Activated CD4-positive, alpha-beta T cell treated with anti-CD3 and anti-CD28 coated beads, Interleukin-2, amount 10 ng/mL, durations not matched to agents 24 days and 14 days (primary cell): ENCODE data around the gene TMEM91. TPM values are rescaled to one million over a fixed set of nuclear protein-coding genes. Genes with fewer than 3 reads are reported as not detected.
"Not testable (repeated sequence)": the region's sequence is repeated elsewhere in the genome, so short reads cannot be mapped to it uniquely, and the experiment has no call there.

Experiments
- DNase-seq: peaks from one replicate; pipeline ENCODE4 v3.0.0; 2022
- H3K27ac Mint-ChIP-seq: one replicate; pipeline ENCODE4 v1.8.0; 2022; ENCODE audit warnings: mild to moderate bottlenecking, mixed read lengths
- H3K27me3 Mint-ChIP-seq: one replicate; pipeline ENCODE4 v1.8.0; 2022; ENCODE audit warnings: mixed read lengths
- H3K36me3 Mint-ChIP-seq: one replicate; pipeline ENCODE4 v1.8.0; 2022; ENCODE audit warnings: low read depth, mild to moderate bottlenecking, mixed read lengths
- H3K4me1 Mint-ChIP-seq: one replicate; pipeline ENCODE4 v1.8.0; 2021; ENCODE audit warnings: mixed read lengths
- H3K4me3 Mint-ChIP-seq: one replicate; pipeline ENCODE4 v1.8.0; 2022; ENCODE audit warnings: mild to moderate bottlenecking, moderate library complexity, mixed read lengths
- H3K9me3 Mint-ChIP-seq: one replicate; pipeline ENCODE4 v1.8.0; 2021; ENCODE audit warnings: mixed read lengths
- intact Hi-C: fragments of 100-400 bp; cut with micrococcal nuclease; formaldehyde crosslinking; loops from one replicate; pipeline ENCODE4 v1.15.1; 2023
- total RNA-seq: library from RNA; stranded (reverse); gene quantifications from 2 replicates; pipeline ENCODE4 v1.2.3, GENCODE V29; 2022

TMEM91 gene
- total RNA-seq, 1 donor from 2014 or later = 5.8 TPM

DNA sequence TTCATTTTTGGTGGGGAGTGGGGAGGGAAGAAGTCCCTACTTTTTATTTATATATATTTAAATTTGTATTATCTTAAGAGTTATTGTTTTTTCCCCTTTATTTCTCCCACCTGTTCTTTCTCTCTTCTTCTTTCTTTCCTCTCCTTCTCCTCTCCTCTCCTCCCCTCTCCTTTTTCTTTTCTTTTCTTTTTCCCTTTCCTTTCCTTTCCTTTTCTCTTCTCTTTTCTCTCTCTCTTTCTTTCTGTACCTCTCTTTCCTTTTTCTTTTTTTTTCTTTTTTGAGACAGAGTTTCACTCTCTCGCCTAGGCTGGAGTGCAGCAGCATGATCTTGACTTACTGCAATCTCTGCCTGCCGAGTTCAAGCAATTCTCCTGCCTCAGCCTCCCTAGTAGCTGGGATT lies 23.2 kb downstream of the TMEM91 start:
- intact Hi-C loops = loop anchor here (5.0 kb wide), 1 partner anchor 787 kb away; no protein-coding TSS in a partner anchor
- DNase-seq = no peak
- H3K4me1 Mint-ChIP-seq = peaks cover 39% of the 10 kb centered on the region
- no peaks in the 10 kb centered on the region for H3K27me3 Mint-ChIP-seq
- no peaks in the 10 kb centered on the region for H3K9me3 Mint-ChIP-seq
- peaks cover 15% of the 10 kb centered on the region for H3K36me3 Mint-ChIP-seq
- H3K27ac Mint-ChIP-seq = peak overlapping the region; percentile 53
- H3K4me3 Mint-ChIP-seq = peak overlapping the region; percentile 68

DNA sequence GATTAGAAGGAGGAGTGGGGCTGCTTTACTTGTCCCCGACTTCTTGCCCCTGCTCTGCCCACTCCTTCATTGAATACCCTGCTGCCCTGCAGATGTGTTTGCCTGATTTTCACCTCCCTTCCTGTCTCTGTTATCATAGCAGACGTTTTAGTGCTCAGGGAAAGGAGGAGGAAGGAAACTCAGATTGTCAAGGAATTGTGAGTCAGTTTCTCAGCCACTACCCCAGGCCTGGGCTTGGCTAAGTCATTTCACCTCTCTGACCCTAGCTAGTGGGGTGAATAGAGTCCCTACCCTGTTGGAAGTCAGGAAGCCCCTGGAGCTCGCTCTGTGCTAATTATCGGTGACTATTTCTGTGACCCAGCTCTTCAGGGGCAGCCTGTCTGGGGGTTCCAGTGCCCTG lies 25.1 kb downstream of the TMEM91 start:
- Mint-ChIP-seq H3K4me1 (peaks cover 29% of the 10 kb centered on the region), H3K27me3 (no peaks in the 10 kb centered on the region), H3K36me3 (peaks cover 6% of the 10 kb centered on the region), H3K27ac (no peak overlapping the region), H3K9me3 (no peaks in the 10 kb centered on the region), H3K4me3 (no peak overlapping the region)
- intact Hi-C loops = no loop called here
- DNase-seq = no peak

DNA sequence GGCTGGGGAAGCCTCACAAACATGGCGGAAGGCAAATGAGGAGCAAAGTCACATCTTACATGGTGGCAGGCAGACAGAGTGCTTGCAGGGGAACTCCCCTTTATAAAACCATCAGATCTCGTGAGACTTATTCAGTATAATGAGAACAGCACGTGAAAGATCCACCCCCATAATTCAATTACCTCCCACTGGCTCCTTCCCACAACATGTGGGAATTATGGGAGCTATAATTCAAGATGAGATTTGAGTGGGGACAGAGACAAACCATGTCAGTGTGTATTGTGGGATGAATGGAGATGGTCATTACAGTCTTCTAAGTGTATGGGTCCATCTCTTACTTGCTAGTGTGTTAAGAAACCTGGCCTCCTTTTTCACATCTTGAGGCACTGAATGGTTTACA lies 25.7 kb downstream of the TMEM91 start:
- Mint-ChIP-seq H3K36me3 (peaks cover 5% of the 10 kb centered on the region), H3K4me3 (no peak overlapping the region), H3K9me3 (no peaks in the 10 kb centered on the region), H3K27me3 (no peaks in the 10 kb centered on the region), H3K4me1 (peaks cover 28% of the 10 kb centered on the region), H3K27ac (no peak overlapping the region)
- intact Hi-C loops = no loop called here
- no peak for DNase-seq

DNA sequence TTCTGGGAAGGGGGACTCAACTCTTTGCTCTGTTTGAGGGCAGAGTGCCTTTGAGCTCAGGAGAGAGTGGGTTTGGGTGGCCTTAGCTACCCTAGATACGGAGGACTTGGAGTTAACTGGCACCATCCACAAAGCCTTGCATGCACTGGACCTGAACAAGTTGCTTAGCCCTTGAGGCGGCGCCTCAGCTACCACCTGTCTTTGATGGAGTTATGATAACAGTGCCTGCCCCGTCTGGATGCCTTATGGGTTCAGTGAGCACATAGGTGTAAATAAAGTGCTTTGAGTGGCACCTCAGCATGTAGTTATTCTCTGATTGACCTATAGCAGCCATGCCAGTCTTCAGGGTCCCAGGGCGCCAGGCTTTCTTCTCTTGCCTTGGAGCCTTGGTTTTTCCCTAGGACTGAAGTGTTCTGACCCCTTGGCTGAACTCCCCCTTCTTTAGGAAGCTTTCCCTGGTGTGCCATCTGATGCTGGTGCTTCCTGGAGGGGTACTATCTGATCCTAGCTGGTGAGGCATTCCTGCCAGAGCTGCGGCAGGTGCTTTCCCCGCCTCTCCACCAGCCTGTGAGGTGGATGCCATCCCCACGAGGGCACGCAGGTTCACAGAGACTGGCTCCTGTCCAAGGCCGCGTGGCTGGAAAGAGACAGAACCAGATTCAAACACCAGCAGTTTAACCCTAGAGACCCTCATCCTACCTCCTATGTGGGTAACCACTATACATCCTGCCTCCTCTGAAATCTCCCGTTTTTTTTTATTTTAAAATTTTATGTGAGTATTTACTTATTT lies 27.0 kb downstream of the TMEM91 start:
- no peak overlapping the region for H3K4me3 Mint-ChIP-seq
- intact Hi-C loops = no loop called here
- no peak overlapping the region for H3K27ac Mint-ChIP-seq
- H3K27me3 Mint-ChIP-seq = no peaks in the 10 kb centered on the region
- DNase-seq = no peak
- peaks cover 15% of the 10 kb centered on the region for H3K4me1 Mint-ChIP-seq
- H3K9me3 Mint-ChIP-seq = no peaks in the 10 kb centered on the region
- H3K36me3 Mint-ChIP-seq = no peaks in the 10 kb centered on the region

DNA sequence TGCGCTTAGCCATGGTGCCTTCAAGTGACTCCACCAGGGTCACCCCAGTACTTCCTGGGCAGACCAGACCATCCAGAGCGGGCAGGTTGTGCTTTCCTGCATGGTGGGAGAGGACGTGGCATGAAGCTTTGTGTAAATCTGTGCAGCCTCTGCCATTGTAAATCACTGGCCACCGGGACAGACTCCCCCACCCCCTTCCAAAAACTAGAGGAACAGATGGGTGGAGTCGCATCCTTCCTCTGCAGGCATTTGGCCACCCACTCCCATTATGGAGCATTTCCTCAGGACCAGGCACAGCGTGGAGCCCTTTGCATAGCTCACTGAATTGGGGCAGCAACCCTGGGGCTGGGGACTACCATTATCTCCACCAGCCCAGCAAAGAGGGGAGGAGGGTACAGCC lies 29.4 kb downstream of the TMEM91 start:
- Mint-ChIP-seq H3K4me1 (peaks cover 9% of the 10 kb centered on the region), H3K27me3 (no peaks in the 10 kb centered on the region), H3K27ac (no peak overlapping the region), H3K36me3 (no peaks in the 10 kb centered on the region), H3K9me3 (no peaks in the 10 kb centered on the region), H3K4me3 (no peak overlapping the region)
- no peak for DNase-seq
- intact Hi-C loops = no loop called here

DNA sequence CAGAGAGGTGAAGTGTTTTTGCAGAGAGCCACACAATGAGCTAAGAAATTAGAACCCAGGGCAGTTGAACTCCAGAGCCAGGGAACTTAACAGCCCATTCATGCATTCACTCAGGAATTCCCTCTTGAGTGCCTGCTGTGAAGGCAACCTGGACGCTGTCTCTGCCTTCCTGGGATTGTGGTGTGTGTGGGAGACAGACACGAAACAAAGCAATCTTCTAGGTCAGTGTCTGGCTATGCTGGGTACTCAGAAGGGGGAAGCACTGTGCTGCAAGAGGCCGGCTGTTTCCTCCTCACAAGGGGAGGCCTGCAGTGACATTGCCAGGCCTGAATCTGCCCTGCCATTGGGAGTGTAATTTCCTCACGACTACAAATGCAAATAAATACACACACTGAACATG lies 30.9 kb downstream of the TMEM91 start:
- Mint-ChIP-seq H3K9me3 (no peaks in the 10 kb centered on the region), H3K4me3 (no peak overlapping the region), H3K27me3 (no peaks in the 10 kb centered on the region), H3K36me3 (peaks cover 3% of the 10 kb centered on the region), H3K27ac (no peak overlapping the region), H3K4me1 (peaks cover 5% of the 10 kb centered on the region)
- intact Hi-C loops = no loop called here
- no peak for DNase-seq

DNA sequence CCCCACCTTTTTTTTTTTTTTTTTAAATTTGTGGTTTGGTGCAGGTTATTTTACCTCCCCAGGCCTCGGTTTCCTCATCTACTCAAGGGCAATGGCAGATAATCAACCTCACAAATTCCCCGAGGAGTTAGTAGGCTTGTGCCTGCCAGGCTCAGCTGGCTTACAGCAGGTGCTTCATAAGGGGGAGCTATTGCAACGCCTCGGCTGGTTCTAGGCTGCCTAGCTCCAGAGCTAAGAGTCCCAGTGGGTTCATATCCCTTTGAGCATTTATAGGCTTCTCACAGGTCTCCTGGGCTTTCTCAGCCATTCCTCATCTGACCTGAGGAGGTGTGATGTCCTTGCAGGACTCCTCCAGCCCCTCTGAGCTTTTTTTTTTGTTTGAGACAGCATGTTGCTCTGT lies 31.9 kb downstream of the TMEM91 start:
- Mint-ChIP-seq H3K27ac (no peak overlapping the region), H3K27me3 (no peaks in the 10 kb centered on the region), H3K4me1 (peaks cover 5% of the 10 kb centered on the region), H3K36me3 (peaks cover 5% of the 10 kb centered on the region), H3K4me3 (no peak overlapping the region), H3K9me3 (no peaks in the 10 kb centered on the region)
- no peak for DNase-seq
- intact Hi-C loops = no loop called here

DNA sequence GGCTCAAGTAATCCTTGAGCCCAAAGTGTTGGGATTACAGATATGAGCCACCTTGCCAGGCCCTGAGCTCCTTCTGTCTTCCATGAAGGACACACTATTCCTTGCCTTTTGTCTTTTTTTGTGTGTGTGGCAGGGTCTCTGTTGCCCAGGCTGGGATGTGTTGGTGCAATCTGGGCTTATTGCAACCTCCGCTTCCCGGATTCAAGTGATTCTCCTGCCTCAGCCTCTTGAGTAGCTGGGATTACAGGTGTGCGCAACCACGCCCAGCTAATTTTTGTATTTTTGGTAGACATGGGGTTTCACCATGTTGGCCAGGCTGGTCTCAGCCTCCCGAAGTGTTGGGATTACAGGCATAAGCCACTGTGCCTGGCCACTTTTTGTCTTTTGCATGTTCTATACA lies 32.5 kb downstream of the TMEM91 start:
- DNase-seq, H3K27ac Mint-ChIP-seq, H3K9me3 Mint-ChIP-seq, intact Hi-C loops, H3K4me1 Mint-ChIP-seq, H3K4me3 Mint-ChIP-seq, H3K27me3 Mint-ChIP-seq, H3K36me3 Mint-ChIP-seq: not testable (repeated sequence)

DNA sequence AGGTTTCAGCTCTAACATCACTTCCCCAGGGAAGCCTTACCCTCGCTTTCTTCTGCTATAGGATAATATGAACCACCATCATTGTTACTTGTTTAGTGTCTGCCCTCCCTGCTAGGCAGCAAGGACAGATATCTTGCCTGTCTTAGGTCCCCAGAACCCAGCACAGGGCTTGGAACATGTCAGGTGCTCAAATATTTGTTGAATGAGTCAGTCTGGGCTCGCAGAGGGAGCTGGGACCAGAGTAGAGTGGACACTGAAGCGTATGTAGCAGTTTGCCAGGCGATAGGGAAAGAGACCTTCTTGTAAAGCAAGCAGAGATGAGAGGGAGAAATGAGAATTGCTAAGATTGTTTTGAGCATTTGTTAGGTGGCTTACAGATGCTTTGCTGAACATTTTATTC lies 33.0 kb downstream of the TMEM91 start:
- Mint-ChIP-seq H3K9me3 (no peaks in the 10 kb centered on the region), H3K36me3 (peaks cover 10% of the 10 kb centered on the region), H3K27ac (no peak overlapping the region), H3K4me1 (peaks cover 5% of the 10 kb centered on the region), H3K4me3 (no peak overlapping the region), H3K27me3 (no peaks in the 10 kb centered on the region)
- no peak for DNase-seq
- intact Hi-C loops = no loop called here

DNA sequence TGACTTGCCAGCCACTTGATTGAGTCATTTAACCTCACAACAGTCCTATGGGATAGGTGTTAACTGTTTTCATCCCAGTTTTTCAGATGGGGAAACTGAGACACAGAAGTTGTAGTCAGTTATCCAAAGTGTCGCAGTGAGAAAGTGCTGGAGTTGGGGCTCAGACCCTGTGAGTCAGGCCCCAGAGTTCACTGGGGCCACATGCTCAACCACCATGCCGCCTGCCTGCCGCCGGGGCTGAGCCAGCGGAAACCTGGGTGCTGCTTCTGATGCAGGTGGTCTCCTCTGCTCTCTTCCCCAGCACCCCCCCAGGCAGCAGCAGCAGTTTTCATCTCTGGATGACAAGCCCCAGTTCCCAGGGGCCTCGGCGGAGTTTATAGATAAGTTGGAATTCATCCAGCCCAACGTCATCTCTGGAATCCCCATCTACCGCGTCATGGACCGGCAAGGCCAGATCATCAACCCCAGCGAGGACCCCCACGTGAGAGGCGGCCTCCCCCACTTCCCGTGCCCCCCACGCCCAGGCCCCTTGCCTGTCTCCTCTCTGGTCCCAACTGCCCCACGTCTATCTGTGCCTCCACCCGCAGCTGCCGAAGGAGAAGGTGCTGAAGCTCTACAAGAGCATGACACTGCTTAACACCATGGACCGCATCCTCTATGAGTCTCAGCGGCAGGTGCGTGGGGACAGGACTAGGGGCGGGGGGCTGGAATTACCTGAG lies 34.2 kb downstream of the TMEM91 start:
- Mint-ChIP-seq H3K27me3 (no peaks in the 10 kb centered on the region), H3K36me3 (peaks cover 20% of the 10 kb centered on the region), H3K27ac (no peak overlapping the region), H3K9me3 (no peaks in the 10 kb centered on the region), H3K4me3 (no peak overlapping the region), H3K4me1 (peaks cover 5% of the 10 kb centered on the region)
- intact Hi-C loops = no loop called here
- no peak for DNase-seq

DNA sequence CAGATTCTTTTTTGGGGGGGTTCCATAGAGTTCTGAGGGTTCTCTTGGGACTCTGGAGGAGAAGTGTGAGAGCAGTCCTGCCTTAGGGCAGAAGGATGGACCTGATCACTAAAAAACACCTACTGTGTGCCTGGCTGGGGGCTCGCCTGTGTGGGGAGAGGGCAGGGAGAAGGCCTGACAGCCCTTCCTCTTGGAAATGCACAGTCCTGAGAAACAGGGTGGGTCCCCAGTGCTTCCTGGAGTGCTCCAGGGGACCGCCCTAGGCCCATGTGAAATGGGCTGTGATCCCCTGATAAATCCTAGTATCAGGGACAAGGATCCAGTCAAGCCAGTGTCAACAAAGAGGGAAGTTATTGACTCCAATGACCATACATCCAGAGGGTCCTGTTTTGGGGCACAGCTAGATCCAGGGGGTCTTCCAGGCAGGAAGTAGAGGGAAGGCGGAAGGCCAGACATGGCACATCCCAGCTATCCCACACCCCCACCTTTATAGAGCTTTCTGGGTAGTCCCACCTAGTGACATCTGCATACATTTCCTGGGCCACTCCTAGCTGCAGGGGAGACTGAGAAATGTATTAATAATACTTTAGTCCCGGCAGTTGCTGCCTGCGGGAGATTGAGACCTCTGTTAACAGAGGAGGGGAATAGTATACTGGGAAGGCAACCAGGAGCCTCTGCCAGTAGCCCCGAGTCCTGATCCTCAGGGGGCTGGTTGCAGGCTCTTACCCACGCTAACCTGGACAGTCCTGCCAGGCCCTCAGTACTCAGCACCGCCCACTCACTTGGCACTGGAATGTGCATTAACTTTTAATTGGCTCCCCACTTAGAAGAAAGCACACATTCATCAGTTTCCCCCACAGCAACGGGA lies 35.0 kb downstream of the TMEM91 start:
- no peak overlapping the region for H3K4me3 Mint-ChIP-seq
- no peak overlapping the region for H3K27ac Mint-ChIP-seq
- H3K27me3 Mint-ChIP-seq = no peaks in the 10 kb centered on the region
- intact Hi-C loops = no loop called here
- H3K36me3 Mint-ChIP-seq = peaks cover 21% of the 10 kb centered on the region
- DNase-seq = no peak
- peaks cover 5% of the 10 kb centered on the region for H3K4me1 Mint-ChIP-seq
- H3K9me3 Mint-ChIP-seq = no peaks in the 10 kb centered on the region

DNA sequence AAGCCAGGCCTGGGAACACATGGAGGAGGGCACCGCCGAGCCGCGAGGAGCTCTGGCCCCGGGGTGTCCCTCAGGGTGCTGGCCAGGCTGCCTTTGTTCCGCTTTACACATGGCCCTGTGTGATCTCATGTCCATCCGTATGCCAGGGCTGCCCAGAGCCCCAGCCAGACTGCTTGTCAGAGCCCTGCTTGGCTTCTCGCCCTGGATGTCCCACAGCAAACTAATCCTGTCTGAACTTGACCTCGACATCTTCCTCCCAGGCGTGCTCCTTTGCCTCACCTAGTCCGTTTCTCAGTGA lies 35.6 kb downstream of the TMEM91 start:
- Mint-ChIP-seq H3K27me3 (no peaks in the 10 kb centered on the region), H3K4me3 (no peak overlapping the region), H3K9me3 (no peaks in the 10 kb centered on the region), H3K36me3 (peaks cover 23% of the 10 kb centered on the region), H3K4me1 (peaks cover 5% of the 10 kb centered on the region), H3K27ac (no peak overlapping the region)
- intact Hi-C loops = no loop called here
- DNase-seq = no peak

DNA sequence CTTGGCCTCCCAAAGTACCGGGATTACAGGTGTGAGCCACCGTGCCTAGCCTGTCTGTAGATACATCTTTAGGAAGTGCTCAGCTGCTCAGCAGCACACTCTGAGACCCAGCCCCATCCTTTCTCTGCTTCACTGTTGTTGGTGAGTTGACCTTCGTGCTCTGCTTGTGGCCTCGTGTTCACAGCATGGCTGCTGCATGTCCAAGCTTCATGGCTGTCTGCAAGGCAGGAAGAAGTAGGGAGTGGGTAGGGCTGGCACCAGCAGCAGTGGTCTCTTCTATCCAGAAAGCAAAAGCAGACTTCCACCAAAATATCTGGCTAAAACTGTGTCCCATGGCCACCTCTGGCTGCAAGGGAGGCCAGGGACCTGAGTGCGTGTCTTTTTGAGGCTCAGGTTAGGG lies 36.6 kb downstream of the TMEM91 start:
- H3K4me1 Mint-ChIP-seq = peaks cover 5% of the 10 kb centered on the region
- peaks cover 25% of the 10 kb centered on the region for H3K36me3 Mint-ChIP-seq
- no peak overlapping the region for H3K27ac Mint-ChIP-seq
- no peaks in the 10 kb centered on the region for H3K9me3 Mint-ChIP-seq
- H3K27me3 Mint-ChIP-seq = no peaks in the 10 kb centered on the region
- DNase-seq = no peak
- intact Hi-C loops = no loop called here
- no peak overlapping the region for H3K4me3 Mint-ChIP-seq

DNA sequence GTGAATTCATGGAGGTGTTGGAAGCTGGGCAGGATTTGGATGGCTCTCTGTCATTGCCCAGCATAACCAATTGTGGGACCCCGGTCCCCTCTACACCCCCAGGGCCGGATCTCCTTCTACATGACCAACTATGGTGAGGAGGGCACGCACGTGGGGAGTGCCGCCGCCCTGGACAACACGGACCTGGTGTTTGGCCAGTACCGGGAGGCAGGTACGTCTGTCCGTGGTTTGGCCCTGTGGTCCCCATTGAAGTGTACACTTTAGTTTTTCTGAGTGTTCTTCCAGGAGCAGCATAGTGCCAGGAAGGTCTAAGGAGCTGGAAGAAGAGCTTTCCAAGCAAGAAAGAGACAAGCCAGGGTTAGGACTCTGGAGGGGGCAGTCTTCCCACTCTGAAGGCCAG lies 37.6 kb downstream of the TMEM91 start:
- Mint-ChIP-seq H3K4me3 (no peak overlapping the region), H3K27me3 (no peaks in the 10 kb centered on the region), H3K4me1 (peaks cover 5% of the 10 kb centered on the region), H3K27ac (no peak overlapping the region), H3K36me3 (peaks cover 30% of the 10 kb centered on the region), H3K9me3 (no peaks in the 10 kb centered on the region)
- no peak for DNase-seq
- intact Hi-C loops = no loop called here
